NCI-H345 (cell line): ENCODE results near the gene CLEC19A.

Source experiments
- DNase-seq: peaks from one replicate; lab custom pipeline; 2025; lab: John Stamatoyannopoulos, UW

The CLEC19A gene

DNA sequence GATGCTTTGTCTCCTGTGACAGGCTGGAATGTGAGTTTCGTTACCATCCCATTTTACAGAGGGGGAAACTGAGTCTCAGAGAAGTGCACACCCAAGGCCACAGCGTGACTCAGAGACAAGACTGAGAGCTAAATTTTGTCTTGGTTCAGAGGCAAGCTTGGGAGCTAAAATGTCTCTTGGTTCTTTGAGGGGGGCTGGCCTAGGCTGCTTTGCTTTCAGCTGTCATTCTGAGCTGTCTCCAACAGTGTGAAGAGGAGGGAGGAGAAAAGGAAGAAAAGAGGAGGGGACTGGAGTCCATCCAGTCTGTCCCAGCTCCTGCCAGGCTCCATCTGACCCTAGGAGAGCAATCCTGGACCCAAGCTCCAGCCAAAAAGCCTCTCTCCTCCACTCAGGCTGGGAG, at the start of gene CLEC19A:
CLEC19A (plus strand) TSS at position 301 of the 400 bp plus-strand sequence. CDS start 121 bp downstream, outside the sequence.
- DNase-seq, result no peak

DNA sequence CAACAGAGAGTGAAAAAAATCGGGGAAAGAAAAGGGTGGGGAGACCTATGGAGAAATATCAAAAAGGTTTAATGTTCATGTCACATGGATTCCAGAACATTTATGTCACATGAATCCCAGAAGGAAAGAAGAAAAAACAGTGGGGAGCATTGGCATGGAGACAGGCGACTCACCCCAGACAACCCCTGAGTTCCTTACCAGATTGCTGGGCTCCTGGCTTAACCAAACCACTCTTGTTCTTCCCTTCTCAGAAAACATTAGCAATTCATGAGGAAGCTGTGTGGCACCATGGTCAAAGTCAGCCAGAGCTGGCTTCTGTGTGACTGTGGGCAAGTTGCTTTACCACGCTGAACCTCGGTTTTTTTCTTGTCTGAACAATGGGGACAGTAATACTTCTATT, 49.6 kb upstream of the CLEC19A start:
- DNase-seq, result no peak

DNA sequence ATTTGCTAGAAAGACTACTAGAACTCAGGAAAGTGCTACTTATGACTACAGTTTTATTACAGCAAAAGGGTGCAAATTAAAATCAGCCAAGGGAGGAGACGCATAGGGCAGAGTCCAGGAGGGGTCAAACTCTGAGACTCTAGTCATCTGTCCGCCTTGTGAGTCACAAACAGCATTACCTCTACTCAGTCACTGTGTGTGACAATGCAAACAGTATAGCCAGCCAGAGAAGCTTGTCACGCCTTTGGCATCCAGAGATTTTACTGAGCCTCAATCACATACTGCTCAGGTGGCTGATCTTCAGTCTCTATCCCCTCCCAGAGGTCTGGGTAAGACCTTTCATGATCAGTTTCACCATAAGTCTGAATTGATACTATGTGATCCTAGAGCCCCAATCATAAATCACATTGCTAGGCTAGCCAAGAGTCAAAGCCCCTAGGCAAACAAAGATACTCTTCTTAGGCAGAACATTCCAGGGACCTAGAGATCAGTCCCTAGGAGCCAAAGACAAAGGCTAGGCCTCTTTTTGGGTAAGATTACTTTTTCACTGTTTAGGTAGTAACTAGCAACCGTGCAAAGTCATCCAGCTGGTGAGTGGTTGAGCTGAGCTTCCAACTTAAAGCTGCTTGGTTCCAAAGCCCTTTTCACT, 48.8 kb upstream of the CLEC19A start:
- no peak for DNase-seq

DNA sequence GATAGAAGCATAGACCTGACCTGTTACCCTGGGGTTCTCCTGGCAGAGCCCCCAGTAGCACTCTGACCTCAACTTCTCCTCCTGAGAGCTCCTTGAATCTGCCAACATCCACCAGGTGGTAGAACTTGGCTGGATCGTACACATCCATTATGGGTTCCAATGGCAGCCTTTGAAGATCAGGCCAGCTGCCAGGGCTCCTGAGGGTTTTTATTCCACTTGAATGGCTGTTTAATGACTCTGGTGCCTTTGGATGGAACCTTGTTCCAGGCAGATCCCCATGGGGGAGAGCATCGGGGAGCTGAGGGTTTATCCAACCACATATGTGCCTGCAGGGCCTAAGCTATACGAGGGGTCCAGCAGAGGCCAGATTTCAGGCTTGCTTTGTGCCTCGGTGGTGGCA, 47.1 kb upstream of the CLEC19A start:
- peak; percentile 73 for DNase-seq

DNA sequence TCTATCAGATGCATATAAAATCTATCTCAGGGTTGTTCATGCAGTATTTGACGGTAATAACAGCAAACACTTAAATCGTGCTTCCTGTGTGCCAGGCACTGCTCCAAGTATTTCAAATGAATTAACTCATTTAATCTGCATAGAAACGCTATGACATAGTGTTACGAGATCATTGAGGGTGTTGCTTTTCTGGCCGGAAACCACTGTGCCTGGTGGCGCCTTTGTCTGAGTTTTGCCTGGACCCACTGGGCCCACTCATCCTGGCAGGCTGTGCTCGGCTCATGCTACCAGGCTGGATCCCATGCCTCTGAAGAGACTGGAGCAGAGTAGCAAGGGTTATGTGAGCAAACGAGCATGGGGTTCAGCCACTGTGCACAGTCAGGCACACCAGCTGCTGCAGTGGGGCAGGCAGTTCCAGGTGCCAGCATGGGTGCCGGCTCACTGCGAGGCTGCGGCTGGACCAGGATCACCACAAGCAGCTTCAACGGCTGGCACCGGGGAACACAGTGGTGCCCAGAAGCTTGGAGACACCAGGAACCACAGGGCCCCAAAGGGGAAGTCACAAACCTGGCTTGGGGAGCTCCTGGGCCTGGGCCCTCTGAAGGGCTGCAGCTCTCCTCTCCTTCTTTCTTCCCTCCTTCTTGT, 45.9 kb upstream of the CLEC19A start:
- DNase-seq, result no peak

DNA sequence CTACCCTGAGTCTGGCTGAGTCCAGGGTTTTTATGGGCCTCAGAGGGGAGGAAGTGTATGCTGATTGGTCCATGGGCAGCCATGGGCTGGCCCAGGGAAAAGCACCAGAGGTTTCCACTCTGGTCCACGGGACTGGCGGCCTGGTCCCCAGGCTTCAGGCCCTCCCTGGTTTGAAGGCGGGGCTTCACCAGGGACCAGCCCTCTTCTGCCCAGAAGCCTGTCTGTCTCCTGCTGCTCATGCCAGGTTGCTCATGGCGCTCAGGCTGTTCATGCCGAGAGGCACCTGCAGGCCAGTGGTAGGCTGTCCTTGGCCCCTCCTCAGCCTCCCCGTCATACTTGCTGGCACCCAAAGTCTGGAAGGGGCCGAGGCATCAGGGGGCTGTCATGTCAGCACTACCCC, 45.0 kb upstream of the CLEC19A start:
- DNase-seq, result no peak

DNA sequence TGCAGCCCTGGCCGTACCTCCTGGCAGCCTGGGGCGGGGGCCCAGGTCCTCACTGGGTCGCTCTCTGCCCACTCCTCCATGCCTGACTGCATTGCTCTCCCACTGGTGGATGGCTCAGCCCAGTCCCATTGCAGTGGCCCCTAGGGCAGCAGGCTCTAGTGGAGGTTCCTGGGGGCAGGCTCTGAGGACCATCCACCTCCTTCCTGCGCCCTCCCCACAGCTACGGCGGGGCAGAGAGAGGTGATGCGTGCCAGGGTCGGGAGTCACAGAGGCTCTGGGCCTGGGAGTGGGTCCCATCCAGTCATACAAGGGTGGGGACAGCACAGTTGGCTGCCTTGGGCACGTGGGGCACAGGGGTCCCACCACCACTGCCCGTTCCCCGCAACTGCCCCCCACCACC, 44.0 kb upstream of the CLEC19A start:
- DNase-seq, result no peak

DNA sequence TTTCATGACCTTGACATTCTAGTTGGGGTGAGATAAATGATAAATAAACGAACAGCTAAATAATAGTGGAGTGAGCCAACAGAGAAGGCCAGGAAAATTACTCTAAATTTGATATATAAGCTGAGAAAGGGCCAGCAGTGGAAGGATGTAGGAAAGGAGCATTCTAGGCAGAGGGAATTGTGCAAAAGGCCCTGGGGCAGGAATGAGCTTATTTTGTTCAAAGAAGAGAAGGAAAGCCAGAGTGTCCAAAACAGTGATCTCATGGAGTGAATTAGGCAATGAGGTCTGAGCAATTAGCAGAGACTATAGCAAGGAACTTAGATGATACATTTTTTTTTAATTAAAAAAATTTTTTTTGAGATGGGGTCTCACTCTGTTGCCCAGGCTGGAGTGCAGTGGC, 43.3 kb upstream of the CLEC19A start:
- no peak for DNase-seq

DNA sequence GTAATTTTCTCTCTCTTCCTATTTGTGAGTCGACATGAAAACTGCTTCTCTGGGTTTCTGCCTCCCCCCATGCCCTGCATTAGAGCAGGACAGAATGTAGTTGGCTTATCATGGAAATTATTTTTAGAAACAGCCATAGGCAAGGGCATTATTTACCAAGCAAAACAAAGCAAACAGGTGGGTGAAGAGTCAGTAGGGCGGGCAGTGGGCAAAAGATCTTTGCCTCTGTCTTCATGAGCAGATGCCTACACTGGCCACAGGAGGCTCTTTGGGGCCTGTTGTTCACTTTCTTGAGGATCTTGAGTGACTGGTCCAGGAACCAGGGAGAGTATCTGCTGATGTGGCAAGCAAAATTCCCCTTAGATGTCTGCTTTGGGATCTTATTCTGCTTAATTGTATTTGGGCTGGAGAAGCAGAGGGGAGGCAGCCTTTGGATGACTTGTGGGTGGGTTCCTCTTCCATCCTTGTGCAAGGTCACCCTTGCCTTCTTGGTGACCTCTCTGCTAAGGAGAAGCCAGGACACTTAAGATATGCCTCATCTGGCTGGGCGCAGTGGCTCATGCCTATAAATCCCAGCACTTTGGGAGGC, 42.5 kb upstream of the CLEC19A start:
- DNase-seq, result no peak

DNA sequence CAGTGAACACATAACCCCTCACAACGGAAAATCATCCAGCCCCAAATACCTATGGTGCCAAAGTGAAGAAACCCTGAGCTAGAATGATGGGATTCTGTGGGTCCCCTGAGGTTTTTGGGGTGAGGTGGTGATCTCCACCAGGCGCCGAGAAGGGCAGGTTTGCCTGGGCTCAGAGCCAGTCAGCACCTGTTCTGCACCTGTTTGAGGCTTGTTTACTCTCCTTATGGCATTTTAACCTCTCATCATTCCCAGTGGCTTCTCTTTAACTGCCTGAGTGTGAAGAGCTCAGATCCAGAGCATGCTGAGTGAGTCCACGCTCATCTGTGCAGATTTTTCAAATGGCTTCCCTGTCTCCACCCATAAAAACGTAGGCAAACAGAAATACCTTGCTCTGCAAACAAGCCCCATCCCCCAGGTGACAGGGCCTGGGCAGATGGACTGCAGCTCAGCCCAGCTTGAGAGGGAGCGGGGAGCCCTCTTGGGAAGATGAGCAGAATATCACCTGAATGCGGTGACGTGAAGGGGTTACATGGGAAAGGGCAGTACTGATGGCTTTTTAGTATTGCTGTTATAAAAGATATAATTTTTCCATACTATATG, 40.1 kb upstream of the CLEC19A start:
- DNase-seq, result peak; percentile 97

DNA sequence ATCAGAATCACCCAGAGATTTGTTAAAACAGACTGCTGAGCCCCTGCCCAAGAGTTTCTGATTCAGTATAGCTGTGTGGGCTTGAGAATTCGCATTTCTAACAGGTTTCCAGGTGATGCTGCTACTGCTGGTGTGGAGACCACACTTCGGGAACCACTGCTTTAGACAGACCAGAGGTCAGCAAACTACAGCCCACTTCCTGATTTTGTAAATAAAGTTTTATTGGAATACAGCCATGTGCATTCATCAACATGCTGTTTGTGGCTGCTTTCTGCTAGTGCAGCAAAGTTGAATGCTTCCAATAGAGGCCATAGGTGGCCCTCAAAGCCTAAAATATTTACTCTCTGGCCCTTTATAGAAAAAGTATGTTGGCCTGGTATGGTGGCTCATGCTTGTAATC, 32.6 kb upstream of the CLEC19A start:
- DNase-seq, result no peak

DNA sequence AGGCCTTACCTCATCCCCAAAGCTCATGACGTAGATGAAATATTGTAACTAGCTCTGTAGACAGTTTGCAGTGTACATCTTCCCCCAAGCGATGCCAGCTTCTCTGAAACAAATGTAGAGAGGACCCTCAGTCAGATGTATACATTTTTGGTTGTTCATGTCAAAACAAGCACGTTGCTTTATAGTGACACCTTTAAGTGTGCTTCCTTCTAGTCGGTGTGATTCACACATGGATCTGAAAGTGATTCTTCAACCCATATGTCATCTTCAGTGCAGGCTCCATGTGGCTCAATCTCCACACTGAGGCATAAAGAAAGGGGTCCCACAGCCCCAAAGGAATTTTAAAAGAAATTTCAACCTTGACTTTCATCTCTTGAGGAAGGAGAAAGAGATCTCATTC, 30.9 kb upstream of the CLEC19A start:
- no peak for DNase-seq

DNA sequence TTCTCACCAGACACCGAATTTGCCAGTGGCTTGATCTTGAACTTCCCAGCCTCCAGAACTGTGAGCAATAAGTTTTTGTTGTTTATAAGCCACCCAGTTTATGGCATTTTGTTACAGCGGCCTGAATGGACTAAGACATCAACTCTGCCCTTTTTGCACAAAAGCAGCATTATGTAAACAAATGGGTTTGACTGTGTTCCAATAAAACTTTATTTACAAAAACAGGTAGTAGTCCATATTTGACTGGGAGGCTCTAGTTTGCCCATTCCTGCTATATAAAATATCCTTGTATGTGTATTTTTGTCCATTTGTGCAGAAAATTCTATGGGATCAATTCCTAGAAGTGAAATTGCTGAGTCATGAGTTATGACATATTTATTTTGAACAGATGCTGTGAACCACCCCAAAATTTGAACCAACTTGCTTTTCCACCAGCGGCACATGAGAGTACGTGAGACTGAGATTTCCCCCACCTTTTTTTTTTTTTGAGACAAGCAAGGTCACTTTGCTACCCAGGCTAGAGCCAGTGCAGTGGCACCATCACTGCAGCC, 21.3 kb upstream of the CLEC19A start:
- DNase-seq, result no peak

DNA sequence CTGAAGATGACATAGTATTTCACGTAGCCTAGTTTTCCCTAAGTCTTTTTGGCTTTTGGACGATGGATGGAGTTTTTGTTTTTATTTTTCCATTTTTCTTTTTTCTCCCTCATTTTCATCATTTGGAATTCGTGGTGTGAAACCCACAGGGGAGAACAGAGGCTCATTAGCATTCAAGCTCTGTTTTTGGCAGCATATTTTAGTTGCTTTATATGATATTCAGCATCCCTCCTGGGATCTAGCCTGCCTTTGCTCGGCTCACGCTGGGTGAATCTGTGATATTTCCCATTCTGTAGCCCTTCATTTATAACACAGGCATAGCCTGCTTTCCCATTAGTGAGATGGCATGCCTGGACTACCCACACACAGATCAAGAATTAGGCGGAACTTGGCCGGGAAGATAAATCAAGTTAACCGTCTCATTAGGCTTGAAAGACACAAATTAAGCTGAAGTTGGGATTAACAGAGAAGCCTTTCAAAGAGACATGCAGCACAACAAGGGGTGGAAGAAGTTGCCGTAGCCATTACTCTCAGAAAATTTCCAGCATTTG, 20.1 kb upstream of the CLEC19A start:
- DNase-seq, result no peak

DNA sequence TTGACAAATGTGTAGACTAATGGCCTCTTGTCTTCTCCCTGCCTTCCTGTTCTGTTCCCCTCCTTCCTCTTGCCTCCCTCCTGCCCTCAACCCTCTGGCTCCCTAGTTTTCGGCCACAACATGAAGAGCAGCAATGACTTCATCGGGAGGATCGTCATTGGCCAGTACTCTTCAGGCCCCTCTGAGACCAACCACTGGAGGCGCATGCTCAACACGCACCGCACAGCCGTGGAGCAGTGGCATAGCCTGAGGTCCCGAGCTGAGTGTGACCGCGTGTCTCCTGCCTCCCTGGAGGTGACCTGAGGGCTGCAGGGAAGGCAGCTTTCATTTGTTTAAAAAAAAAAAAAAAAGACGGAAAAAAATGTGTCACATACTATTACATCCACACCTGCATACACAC, 18.8 kb upstream of the CLEC19A start:
- DNase-seq, result no peak

DNA sequence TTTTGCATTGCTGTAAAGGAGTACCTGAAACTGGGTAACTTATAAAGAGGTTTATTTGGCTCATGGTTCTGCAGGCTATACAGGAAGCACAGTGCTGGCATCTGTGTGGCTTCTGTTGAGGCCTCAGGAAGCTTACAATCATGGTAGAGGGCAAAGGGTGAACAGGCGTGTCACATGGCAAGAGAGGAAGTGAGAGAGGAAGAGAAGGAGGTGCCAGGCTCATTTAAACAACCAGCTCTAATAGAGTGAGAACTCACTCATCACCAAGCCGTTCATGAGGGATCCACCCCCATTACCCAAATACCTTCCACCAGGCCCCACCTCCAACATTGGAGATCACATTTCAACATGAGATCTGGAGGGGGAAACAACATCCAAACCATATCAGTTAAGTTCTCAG, 16.4 kb upstream of the CLEC19A start:
- no peak for DNase-seq

DNA sequence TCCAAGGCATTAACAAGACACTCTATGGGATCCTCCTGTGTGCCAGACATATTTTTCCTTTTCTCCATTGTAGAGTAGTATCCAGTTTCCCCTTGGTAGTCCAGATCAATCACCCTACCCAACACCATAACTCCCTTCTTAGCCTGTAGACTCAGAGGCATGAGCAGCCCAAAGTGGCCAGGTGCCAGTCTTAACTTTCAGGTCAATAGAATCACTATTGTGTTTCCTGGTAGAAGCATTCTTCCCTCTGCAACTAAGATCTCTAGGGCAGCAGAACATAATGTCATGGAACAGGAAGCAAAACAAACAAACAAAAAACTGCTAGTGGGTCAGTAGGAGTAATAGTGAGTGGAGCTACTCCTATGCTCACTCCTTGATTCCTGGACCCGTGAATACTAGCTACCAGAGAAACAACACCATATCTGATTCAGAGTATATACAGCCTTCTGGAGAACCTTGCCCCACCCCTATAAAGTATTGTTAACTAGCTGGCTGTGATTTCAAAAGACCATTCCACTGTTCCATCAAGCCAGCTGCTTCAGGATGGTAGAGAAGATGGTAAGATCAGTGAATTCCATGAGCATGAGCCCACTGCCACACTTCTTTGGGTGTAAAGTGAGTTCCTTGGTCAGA, 11.2 kb upstream of the CLEC19A start:
- DNase-seq, result no peak

DNA sequence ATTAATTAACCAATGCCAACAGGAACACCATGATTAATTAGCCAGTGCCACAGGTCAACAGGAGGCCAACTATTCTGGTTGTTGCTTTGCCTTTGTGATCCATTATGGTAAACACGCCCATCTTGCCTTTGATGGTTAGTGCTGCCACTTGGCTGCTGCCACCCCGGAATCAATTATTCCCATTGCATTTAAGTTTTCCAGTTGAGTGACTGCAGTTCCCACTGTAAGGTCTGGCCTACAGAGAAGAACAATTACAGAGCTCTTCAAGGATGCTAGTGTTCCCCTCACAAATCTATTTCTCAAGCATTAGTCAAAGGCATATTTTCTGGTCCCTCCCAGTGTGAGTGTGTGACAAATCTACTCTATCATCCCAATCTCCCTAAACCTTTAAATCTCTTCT, 7.1 kb upstream of the CLEC19A start:
- DNase-seq, result no peak

DNA sequence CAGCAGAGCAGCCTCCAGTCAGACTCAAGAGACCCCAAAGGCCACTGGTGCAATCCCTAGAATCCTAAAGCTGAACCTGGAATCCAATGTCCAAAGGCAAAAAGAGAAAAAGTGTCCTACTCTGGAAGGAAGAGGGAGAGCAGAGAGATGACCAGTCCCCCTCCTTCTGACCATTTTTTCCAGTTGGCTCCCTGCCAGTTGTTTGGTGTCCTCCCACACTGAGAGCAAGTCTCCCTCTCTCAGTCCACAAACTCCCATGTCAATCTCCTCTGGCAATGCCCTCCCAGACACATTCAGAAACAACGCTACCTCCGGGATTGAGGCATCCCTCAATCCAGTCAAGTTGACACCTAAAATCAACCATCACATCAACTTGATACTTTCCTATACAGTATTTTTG, 4.3 kb upstream of the CLEC19A start:
- DNase-seq, result no peak

DNA sequence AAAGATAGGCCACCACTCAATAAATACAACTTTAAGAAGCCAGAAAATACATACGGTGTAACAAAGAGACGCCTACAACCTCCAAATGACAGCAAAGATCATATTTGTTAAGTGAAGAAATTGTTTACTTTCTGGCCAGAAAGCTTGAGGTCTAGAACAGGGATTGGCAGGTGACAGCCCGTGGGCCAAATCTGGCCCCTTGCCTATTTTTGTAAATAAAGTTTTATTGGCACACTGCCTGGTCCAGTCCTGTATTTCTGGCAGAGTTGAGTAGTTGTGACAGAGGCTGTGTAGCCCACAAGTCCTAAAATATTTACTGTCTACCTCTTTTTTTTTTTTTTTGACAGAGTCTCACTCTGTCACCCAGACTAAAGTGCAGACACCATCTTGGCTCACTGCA, 3.4 kb upstream of the CLEC19A start:
- DNase-seq, result no peak

DNA sequence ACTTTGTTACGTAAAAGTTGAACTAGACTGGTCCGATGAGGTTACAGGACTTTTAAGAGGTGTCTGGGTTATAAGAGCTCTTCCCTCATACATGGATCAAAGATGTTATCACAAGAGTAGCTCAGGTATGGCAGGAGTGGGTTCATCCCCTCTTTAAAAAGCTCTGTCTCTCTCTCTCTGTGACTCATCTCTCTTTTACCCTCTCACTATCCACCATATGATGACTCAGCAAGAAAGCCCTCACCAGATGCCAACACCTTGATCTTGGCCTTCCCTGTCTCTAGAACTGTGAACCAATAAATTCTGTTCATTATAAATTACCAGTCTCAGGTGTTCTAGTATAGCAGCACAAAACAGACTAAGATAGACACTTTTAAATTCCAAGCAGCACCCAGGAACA, 1.9 kb upstream of the CLEC19A start:
- no peak for DNase-seq

DNA sequence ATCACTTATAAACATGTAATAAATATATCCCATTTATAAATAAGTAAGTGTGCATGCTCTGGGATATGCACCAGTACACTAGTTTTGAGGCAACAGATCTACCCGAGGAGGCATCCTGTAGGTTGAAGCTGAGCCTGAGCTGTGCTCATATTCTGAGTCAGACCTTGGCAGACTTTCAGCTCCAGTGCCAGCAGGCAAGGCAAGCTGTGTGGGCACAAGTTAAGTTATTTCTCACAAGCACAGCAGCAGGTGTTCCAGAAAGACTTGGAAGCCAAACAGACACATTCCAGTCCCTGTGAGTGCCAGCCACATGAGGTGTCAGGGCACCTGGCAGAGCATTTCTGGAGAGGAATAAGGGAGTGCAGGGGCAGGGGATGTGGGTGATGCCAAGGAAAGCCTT, 1.3 kb upstream of the CLEC19A start:
- no peak for DNase-seq
